Fibroblast of mammary gland (primary cell): ENCODE data around the gene AP3S2.

Source experiments
- DNase-seq: peaks from one replicate; pipeline ENCODE4 v3.0.0-alpha.2; 2010; ENCODE audit warnings: low read depth
- H3K4me3 ChIP-seq: 2 replicates; pipeline ENCODE4 v1.5.1; 2011; ENCODE audit warnings: low read depth, mild to moderate bottlenecking, low read length, moderate library complexity; ENCODE audit not compliant: control insufficient read depth
- CTCF ChIP-seq: conservative IDR thresholded peaks from 2 replicates; pipeline ENCODE4 v1.5.1; 2011; ENCODE audit warnings: low read depth, low read length, inconsistent platforms; ENCODE audit not compliant: control insufficient read depth, insufficient read depth

AP3S2 gene

DNA sequence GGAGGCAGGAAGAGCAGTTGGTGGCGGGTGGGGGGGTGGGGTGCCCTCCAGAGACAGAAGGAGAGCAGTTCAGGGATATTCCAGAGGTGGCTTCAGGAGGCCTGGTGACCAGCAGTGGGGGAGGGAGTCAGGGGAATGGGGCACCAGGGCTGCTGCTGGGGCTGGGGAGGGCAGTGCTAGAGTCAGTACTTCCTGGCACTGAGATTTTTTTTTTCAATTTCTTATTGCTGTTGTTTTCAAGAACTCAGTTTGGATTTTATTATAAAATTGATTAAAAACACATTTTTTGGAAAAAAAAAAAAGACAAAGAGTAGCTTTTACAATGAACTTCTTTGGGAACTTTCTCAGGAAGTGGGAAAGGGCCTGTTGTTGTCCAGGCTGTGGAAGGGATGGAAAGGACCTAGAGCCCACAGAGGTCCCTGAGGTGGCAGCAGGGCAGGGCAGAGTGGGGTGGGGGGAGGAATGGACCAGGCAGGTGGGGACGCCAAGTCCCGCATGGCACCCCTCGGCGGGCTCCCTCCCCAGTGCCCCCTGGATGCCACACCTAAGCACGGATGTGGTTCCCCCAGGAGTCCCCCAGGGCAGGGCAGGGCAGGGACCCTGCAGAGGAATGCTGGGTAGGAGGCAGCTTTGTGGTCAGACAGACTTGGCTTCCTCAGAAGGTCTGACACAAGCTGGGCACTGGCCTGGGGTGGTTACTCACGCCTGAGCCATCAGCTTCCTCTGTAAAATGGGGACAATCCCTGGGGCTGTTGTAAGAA lies 70.7 kb downstream of the AP3S2 start:
- H3K4me3 ChIP-seq = no peak overlapping the region
- no peak for TF ChIP-seq CTCF
- DNase-seq = peak; percentile 82

GRCh38 chr15:89822611-89822950 lies 71.2 kb downstream of the AP3S2 start:
- TF ChIP-seq CTCF = no peak
- no peak overlapping the region for H3K4me3 ChIP-seq
- DNase-seq = no peak

- DNase-seq = peak; percentile 28
- no peak for TF ChIP-seq CTCF
- no peak overlapping the region for H3K4me3 ChIP-seq
These were observed 71.8 kb downstream of the AP3S2 start for GRCh38 chr15:89822026-89822425.

DNA sequence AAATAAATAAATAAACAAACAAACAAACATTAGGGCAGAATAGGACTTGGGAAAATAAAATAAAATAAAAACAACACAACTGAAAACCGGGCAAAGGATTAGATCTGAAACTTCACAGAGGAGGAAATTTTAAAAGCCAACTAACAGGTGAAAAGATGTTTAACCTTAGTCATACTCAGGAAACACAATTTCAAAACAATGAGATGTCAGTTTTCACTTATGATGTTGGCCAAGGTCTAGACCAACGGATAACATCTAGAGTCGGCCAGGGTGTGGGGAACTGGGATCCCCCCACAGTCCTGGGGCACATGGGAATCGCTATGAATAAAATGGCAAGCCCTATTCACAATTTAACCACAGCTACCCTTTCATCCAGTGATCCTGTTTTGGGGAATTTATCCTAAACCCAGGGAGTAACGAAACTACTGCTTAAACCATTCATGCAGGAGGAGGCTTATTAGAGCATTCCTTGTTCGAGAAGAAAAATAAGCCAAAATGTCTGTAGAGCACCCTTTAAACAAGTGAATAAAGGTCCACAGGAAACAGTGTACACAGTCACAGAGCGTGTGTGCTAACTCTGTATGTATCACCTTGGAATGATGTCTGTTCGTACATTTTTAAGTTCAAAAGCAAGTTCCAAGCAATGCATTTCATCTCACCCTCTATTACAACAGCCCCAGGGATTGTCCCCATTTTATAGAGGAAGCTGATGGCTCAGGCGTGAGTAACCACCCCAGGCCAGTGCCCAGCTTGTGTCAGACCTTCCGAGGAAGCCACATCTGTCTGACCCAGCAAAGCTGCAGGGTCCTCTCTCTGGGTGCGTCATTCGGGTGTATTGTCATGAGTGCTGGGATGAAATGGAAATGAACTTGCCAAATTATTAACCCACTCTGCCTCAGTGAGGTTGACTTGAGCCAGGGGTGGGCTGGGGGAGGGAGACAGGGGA lies 72.9 kb downstream of the AP3S2 start:
- H3K4me3 ChIP-seq = no peak overlapping the region
- TF ChIP-seq CTCF = no peak
- peak; percentile 95 for DNase-seq

DNA sequence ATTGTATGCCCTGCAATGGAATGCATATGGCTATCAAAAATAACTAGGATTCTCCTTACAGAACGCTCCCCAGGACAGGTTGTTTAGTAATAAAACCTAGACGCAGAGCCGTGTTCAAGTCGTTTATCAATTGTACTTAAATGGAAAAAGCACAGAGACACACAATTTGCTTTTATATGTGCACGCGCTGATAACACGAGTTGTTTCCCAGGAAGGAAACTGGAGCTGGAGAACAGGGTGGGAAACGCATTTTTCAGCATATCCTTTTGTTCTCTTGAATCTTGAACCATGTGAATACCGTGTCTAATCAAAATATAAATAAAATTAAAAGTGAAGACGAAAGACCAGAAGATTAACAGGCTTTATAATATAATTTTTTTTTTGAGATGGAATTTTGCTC lies 75.5 kb downstream of the AP3S2 start:
- no peak overlapping the region for H3K4me3 ChIP-seq
- no peak for DNase-seq
- TF ChIP-seq CTCF = no peak

- TF ChIP-seq CTCF = no peak
- H3K4me3 ChIP-seq = no peak overlapping the region
- no peak for DNase-seq
These were observed 76.0 kb downstream of the AP3S2 start for GRCh38 chr15:89817701-89818280.
